ENCODE measurements around the gene HAGHL.

HAGHL gene

DNA sequence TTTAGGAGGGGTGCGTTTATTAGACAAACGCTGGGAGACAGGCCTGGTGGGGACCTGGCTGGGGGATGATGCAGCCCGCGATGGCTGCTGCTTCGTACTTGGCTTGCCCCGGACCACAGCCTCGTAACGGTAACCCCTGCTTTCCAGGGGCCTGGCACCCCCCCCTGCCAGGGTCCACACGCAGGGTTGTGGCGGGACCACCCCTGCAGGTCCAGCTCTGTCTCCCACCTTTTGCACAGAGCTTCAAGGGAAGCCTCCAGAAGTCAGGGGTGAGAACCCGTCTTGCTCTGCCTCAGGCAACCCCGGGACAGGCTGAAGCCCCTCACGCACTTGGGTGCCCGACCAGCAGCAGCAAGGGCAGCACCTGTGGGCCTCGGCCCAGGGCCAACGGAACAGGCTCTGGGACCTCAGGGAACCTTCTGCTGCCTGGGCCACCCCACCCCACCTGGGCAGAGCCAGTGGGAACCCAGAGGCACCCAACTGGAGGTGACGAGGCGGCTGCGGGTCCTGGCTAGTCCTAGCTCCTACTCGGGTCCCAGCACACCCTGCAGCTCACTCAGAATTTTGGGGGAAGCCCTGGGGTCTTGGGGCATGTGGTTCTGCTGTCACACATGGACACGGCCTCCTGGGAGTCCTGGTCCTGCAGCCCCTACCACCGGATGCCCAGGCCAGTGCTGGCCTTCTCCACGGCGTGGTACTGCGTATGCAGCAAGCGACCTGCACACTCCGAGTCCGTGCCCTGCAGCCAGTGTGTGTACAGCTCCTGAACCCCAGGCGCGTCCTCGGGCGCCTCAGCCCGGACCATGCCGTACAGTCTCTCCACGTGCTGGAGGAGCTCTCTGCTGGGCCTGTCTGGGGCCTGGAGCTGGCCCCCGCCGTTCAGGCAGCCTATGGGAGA, 3.1 kb downstream of the HAGHL start:
- Histone ChIP-seq H3K4me1 (ENCODE audit: insufficient read depth, low read length, severe bottlenecking) (peaks cover 22% of the 10 kb centered on the region), H3K27ac (ENCODE audit: low read depth, low read length, poor library complexity, severe bottlenecking) (peak overlapping the region; percentile 58), H3F3A (ENCODE audit: insufficient read depth, low read length) (peaks cover 4% of the 10 kb centered on the region; the same call in 1 of the 2 replicates), H3K9me2 (ENCODE audit: low read depth, low read length) (no peaks in the 10 kb centered on the region), H3K79me2 (ENCODE audit: insufficient read depth, low read length) (no peaks in the 10 kb centered on the region), H4K20me1 (ENCODE audit: insufficient read depth, low read length) (no peaks in the 10 kb centered on the region), H3K36me3 (ENCODE audit: insufficient read depth, low read length) (peaks cover 49% of the 10 kb centered on the region), H3K9me3 (ENCODE audit: low read length) (no peaks in the 10 kb centered on the region), H3K9ac (ENCODE audit: low read length) (peak overlapping the region; percentile 43; the same call in 1 of the 2 replicates), H3K4me2 (ENCODE audit: low read length) (peak overlapping the region; percentile 57), H2AFZ (ENCODE audit: low read length) (no peak overlapping the region), H3K27me3 (ENCODE audit: insufficient read depth, low read length) (no peaks in the 10 kb centered on the region), H3K4me3 (ENCODE audit: low read depth, low read length, poor library complexity, severe bottlenecking) (peak overlapping the region; percentile 93)
- TF ChIP-seq, protein P1, sequence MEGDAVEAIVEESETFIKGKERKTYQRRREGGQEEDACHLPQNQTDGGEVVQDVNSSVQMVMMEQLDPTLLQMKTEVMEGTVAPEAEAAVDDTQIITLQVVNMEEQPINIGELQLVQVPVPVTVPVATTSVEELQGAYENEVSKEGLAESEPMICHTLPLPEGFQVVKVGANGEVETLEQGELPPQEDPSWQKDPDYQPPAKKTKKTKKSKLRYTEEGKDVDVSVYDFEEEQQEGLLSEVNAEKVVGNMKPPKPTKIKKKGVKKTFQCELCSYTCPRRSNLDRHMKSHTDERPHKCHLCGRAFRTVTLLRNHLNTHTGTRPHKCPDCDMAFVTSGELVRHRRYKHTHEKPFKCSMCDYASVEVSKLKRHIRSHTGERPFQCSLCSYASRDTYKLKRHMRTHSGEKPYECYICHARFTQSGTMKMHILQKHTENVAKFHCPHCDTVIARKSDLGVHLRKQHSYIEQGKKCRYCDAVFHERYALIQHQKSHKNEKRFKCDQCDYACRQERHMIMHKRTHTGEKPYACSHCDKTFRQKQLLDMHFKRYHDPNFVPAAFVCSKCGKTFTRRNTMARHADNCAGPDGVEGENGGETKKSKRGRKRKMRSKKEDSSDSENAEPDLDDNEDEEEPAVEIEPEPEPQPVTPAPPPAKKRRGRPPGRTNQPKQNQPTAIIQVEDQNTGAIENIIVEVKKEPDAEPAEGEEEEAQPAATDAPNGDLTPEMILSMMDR (IDR thresholded peaks at IDR 0.05; ENCODE audit: low read length): no peak
- TF ChIP-seq EZH2 (IDR thresholded peaks at IDR 0.05; ENCODE audit: borderline replicate concordance, low read length): no peak

DNA sequence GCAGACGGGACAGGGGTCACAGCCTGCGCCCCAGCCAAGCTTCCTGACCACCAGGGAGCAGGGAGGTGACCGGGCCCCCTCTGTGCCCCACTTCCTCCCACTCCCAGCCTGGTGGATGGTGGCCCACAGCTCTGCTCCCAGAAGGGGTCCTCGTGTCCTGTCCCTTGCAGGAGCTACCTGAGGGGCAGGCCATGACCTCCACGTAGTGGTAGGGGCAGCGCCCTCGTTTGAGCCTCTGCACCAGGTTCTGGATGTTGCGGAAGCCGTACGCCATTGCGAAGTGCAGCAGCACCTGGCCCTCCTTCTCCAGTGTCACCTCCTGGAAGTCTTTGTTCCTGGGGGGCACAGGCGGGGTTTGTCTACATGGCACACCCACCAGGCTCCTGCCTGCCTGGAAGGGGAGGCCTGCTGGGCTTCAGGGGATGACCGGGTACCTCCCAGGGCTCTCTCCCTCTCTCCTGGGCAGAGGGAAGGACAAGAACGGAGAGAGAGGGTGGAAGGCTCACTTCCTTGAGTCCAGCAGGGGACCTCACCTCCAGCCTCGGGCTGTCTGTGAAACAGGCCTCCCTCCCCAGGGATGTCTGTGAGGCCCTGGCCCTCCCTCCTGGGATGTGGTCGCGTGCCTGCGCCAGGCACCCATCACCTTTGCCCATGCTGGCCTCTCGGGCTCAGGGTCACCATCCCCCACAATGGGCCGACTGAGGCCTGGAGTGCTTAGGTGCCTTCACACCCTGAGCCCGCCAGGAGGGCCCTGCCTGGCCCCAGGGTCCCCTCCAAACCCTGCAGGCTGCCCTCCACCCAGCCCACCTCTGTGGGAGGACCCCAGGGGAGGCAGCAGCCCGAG, 4.0 kb downstream of the HAGHL start:
- peaks cover 4% of the 10 kb centered on the region; the same call in 1 of the 2 replicates for H3F3A ChIP-seq (ENCODE audit: insufficient read depth, low read length)
- no peak overlapping the region for H2AFZ ChIP-seq (ENCODE audit: low read length)
- no peaks in the 10 kb centered on the region for H4K20me1 ChIP-seq (ENCODE audit: insufficient read depth, low read length)
- H3K4me3 ChIP-seq (ENCODE audit: low read depth, low read length, poor library complexity, severe bottlenecking): no peak overlapping the region
- H3K27ac ChIP-seq (ENCODE audit: low read depth, low read length, poor library complexity, severe bottlenecking): peak overlapping the region; percentile 58
- no peak for TF ChIP-seq EZH2 (IDR thresholded peaks at IDR 0.05; ENCODE audit: borderline replicate concordance, low read length)
- TF ChIP-seq, protein P1 (IDR thresholded peaks at IDR 0.05; ENCODE audit: low read length): no peak
- H3K36me3 ChIP-seq (ENCODE audit: insufficient read depth, low read length): peaks cover 58% of the 10 kb centered on the region
- no peaks in the 10 kb centered on the region for H3K9me3 ChIP-seq (ENCODE audit: low read length)
- no peaks in the 10 kb centered on the region for H3K9me2 ChIP-seq (ENCODE audit: low read depth, low read length)
- H3K4me1 ChIP-seq (ENCODE audit: insufficient read depth, low read length, severe bottlenecking): peaks cover 23% of the 10 kb centered on the region
- no peak overlapping the region for H3K4me2 ChIP-seq (ENCODE audit: low read length)
- H3K27me3 ChIP-seq (ENCODE audit: insufficient read depth, low read length): no peaks in the 10 kb centered on the region
- H3K9ac ChIP-seq (ENCODE audit: low read length): no peak overlapping the region
- H3K79me2 ChIP-seq (ENCODE audit: insufficient read depth, low read length): no peaks in the 10 kb centered on the region

DNA sequence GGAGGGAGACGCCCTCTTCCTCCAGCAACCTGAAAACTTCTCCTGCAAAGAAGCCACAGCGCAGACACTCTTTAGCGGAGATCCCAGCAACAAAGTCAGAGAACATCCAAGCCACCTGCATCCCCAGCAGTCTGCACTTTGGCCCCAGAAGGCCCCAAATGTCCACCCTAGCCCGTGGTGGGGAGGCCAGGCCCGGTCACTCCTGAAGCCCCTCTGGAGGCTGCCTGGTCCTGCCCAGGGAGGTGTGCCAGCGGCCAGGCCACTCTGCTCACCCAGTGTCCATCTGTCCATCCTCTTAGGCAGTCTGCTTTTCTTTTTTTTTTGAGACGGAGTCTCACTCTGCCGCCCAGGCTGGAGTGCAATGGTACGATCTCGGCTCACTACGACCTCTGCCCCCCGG, 5.4 kb downstream of the HAGHL start:
- Histone ChIP-seq H3K79me2 (ENCODE audit: insufficient read depth, low read length) (no peaks in the 10 kb centered on the region), H3K9me2 (ENCODE audit: low read depth, low read length) (no peaks in the 10 kb centered on the region), H3F3A (ENCODE audit: insufficient read depth, low read length) (no peaks in the 10 kb centered on the region), H3K9me3 (ENCODE audit: low read length) (no peaks in the 10 kb centered on the region), H2AFZ (ENCODE audit: low read length) (no peak overlapping the region), H4K20me1 (ENCODE audit: insufficient read depth, low read length) (no peaks in the 10 kb centered on the region), H3K4me3 (ENCODE audit: low read depth, low read length, poor library complexity, severe bottlenecking) (no peak overlapping the region), H3K4me1 (ENCODE audit: insufficient read depth, low read length, severe bottlenecking) (peaks cover 30% of the 10 kb centered on the region), H3K9ac (ENCODE audit: low read length) (no peak overlapping the region), H3K36me3 (ENCODE audit: insufficient read depth, low read length) (peaks cover 69% of the 10 kb centered on the region), H3K27ac (ENCODE audit: low read depth, low read length, poor library complexity, severe bottlenecking) (peak overlapping the region; percentile 34), H3K4me2 (ENCODE audit: low read length) (no peak overlapping the region), H3K27me3 (ENCODE audit: insufficient read depth, low read length) (no peaks in the 10 kb centered on the region)
- TF ChIP-seq, protein P1 (IDR thresholded peaks at IDR 0.05; ENCODE audit: low read length): no peak
- no peak for TF ChIP-seq EZH2 (IDR thresholded peaks at IDR 0.05; ENCODE audit: borderline replicate concordance, low read length)

All from OCI-LY1 (cell line).